ENCODE data around the gene PNLIPRP2.

PNLIPRP2 gene

DNA sequence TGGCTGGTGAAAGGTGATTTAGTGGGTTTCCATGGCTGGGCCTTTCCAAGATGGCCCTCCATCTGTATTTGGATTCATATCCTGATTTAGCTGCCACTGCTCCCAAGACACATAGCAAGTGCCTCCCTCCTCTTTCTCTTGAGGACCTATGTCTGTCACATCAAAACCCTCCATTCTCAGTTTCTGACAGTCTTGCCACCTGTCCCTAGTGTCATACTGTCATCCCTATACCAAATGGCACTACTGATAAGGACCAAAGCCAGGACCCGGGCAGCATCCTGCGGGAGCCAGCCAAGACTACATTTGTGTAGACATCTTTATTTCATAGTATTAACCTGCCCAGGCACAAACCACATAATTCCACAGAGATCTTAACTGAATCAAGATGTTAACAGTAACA, 34.8 kb downstream of the PNLIPRP2 start:
- no peak for DNase-seq (ENCODE audit: low read depth)

- DNase-seq (ENCODE audit: low read depth) = no peak
These were observed 35.3 kb downstream of the PNLIPRP2 start for GRCh38 chr10:116656044-116656443.

DNA sequence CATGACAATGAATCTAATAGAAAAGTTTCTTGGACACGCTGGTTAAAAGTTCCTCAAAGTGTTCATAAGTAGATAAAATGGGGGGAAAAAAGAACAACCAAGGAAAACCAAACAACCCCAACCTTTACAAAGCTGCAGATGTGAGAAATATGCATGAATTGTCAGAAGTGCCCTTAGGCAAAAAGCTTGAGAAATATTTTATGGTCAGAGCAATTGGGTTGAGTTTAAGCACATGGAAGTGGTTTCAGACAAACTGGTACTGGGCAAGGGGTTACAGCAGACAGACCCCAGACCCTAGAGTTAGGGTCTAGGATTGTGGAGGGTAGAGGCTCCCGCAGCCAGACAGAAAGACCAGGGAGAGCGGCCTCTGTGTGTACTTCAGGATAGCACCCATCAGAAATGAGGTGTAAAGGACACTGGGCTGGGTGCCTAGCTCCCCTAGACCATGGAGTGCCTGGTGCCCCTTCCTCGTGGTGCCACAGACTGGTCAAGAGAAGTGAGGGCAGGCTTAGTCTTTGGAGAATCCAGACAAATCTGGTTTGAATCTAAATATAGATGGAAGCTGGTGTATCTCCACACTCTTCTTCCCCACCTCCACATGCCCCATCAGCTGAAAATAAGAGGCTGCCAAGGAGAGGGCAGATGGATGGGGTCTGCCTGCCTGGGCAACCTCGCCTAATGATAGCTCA, 37.3 kb downstream of the PNLIPRP2 start:
- no peak for DNase-seq (ENCODE audit: low read depth)

DNA sequence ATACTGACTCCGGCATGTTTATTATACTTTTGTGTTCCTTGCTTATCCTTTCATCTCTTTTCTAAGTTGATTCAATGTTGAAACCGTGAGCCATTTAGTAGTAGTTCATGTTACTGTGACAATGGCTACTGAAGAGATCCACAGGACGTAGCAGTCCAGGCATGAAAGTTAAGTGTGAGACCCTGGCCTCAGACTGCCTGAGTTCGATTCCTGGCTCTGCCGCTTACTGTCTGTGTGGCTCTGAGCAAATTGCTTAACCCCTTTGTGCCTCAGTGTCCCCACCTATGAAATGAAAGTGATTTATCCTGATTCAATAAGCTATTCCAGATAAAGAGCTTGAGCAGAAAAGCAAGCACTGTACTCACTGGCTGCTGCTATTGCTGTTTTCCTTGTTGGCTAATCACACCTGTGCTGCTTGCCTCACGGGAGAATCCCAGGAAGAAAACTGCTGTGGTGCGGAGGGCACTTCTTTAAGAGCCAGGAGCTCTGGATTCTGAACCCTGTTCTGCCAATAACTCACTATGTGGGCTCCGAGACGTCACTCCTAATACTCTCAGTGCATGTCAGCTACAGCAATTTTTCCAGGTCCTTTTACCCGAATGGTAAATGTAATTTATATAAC, 38.4 kb downstream of the PNLIPRP2 start:
- no peak for DNase-seq (ENCODE audit: low read depth)

DNA sequence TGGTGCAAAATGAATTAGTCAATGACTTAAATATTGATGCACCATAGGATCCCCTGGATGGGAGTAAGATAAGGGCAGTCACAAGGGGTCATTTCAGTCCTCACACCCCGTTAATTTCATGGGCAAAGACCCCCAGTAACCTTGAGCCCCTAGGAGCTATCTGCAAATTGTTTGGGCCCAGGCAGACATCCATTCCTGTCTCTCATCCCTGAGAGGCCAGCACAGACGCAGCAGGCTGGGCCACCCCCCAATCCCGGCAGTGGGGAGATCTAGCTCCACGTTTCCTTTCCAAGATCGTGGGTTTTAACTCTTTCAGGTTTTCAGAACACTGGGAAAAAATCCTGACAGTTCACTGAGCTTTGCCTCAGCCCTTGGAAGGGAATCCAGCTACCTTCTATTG, 40.1 kb downstream of the PNLIPRP2 start:
- DNase-seq (ENCODE audit: low read depth) = no peak

DNA sequence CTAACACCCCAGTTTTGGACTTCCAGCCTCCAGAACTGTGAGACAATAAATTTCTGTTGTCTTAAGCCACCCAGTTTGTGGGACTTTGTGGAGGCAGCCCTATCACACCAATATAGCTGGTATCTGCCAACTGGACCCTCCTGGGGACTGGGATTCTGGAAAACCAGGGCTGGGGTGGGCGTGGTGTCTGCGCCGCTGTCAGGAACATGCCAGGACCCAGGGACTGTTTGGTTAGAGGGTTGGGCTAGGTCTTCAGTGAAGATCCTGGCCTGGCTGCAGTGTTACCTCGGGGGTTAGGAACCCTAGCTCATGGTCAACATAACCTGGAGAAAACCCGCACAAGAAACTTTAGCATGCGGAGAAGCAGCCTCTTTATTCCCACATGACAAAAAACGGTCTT, 42.6 kb downstream of the PNLIPRP2 start:
- no peak for DNase-seq (ENCODE audit: low read depth)

- DNase-seq (ENCODE audit: low read depth) = no peak
These were observed 43.9 kb downstream of the PNLIPRP2 start for GRCh38 chr10:116664631-116665030.

- DNase-seq (ENCODE audit: low read depth) = no peak
These were observed 44.9 kb downstream of the PNLIPRP2 start for GRCh38 chr10:116665541-116666125.

DNA sequence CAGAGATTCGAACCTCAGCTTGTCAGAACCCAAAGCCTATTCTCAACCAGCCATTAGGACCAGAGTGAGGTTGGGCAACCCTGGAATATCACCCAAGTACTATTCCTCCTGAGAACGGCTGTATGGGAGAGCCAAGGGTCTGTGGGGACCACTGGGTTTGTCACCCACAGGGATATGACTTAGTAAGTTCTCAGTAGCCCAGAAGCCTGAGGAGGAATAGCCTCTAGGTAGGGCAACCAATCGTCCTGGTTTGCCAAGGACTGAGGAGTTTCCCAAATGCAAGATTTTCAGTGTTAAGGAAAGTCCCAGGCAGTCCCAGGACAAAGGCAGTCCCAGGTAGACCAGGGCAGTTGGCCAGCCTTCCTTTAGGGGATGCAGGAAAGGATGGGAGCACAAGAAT, 46.7 kb downstream of the PNLIPRP2 start:
- DNase-seq (ENCODE audit: low read depth) = no peak

DNA sequence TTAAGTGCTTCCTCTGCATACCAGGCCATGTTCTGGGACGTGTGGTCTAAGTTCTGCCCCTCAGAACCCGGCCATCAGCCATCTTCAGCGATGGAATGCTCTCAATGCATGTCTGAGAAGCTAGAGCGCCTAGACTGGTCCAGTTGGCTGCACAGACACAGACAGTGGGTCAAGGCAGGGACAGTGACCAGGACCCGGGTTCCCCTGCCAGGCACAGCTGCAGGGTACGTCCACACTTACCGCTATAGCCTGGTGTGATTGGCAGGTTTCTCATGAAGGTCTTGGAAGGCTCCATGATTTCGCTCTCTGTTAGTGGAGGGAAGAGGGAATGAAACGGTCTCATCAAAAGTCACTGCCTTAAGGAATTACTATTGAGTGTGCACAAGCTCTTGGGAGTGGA, 47.3 kb downstream of the PNLIPRP2 start:
- no peak for DNase-seq (ENCODE audit: low read depth)

GRCh38 chr10:116668446-116668845, 47.7 kb downstream of the PNLIPRP2 start:
- DNase-seq (ENCODE audit: low read depth) = no peak

GRCh38 chr10:116669080-116669479, 48.3 kb downstream of the PNLIPRP2 start:
- no peak for DNase-seq (ENCODE audit: low read depth)

DNA sequence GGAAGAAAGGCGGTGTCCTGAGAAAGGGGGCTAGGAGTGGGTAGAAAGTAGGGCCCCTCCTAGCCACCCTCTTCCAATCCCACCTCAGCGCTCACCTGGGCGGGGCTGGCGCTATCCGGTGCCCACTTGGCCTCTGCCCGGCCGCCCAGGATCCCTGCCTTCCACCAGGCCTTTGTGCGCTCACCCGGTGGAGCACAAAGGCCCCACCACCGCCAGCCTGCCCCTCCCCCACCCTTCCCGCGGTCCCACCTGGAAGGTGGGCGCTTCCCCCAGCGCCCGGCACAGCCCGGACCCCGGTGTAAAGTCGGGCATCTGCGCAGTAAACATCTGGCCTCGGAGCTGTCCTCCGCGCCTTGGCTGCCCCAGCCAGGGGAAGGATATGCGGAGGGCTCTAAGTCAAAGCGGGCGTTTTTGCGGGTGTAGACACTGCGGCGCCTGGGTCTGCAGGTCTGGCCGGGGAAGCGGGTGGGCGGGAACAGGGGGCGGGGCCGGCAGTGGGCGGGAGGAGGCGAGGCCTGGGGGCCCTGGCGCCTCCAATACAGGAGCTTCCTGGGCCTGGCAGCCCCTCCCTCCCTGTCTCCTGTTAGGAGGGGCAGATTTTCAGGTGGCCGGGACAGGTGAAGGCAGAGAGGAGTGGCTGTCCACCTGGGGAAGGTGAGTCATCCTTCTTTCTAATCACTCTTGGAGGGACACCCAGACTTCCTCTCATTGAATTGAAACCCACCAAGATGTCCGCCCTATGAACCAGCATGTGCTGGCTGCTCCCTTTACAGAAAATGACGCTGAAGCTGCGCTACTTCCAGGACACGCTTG, 49.3 kb downstream of the PNLIPRP2 start:
- DNase-seq (ENCODE audit: low read depth) = no peak

DNA sequence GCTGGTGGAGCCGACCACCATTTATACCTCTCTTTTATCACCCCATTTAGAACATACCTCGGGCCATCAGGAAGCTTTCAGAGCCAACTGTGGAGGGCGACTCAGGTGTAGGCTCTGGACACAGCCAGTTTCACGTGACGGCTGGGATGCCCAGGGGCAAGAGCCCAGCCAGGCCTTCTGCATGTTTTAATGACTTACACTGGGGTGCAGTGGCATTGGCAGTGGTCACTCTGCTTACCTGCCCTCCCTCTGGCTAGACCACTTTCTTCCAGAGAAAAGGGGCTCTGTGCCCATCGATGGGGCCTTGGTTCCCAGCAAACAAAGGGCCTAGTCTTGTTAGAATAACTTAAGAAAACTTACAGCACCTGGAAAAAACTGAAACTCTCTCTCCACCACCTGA, 50.0 kb downstream of the PNLIPRP2 start:
- DNase-seq (ENCODE audit: low read depth) = no peak

GRCh38 chr10:116671274-116671926, 50.6 kb downstream of the PNLIPRP2 start:
- no peak for DNase-seq (ENCODE audit: low read depth)

- no peak for DNase-seq (ENCODE audit: low read depth)
These were observed 52.1 kb downstream of the PNLIPRP2 start for GRCh38 chr10:116672891-116673290.

- no peak for DNase-seq (ENCODE audit: low read depth)
These were observed 53.1 kb downstream of the PNLIPRP2 start for GRCh38 chr10:116673866-116674265.

DNA sequence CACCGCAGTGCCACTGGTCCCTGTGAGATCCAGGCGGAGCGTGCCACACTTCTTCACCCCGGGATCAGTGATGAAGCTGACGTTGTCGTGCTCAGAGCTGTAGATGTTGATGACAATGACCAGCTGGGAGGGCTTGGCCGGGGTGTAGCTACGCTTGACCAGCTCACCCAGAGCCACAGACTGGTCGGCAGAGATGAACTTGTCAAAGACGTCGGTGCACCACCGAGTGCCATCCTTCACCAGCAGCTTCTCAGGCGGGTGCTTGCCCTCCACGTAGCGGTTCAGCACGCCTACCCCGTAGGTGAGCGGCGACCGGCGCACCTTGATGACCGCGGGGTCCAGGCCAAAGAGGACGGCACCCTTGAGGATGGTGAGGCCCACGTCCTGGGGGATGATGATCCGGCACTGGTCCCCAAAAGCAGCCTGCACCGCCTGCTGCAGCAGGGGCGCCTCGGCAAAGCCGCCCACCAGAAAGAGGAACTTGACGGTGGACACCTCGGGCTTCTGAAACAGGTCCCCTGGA, 54.2 kb downstream of the PNLIPRP2 start:
- no peak for DNase-seq (ENCODE audit: low read depth)

GRCh38 chr10:116676118-116676517, 55.4 kb downstream of the PNLIPRP2 start:
- DNase-seq (ENCODE audit: low read depth) = no peak

DNA sequence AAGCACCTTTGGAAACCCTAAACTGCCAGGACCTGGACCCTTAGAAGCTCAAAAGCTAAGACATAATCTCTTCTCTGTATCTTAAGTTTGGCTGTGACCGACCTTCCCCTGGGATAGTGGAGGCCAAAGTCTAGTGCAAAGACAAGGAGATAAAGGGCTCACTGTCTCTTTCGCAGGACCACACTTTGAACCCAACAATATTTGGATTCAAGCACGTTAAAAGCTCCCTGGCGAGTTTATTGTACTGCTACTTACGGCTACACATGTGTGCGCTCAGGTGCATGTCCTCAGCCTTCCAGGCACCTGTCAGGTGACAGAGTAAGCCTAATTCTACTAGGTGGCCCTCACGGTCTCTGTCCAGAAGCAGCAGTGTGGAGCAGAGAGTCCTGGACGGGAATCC, 55.9 kb downstream of the PNLIPRP2 start:
- no peak for DNase-seq (ENCODE audit: low read depth)

DNA sequence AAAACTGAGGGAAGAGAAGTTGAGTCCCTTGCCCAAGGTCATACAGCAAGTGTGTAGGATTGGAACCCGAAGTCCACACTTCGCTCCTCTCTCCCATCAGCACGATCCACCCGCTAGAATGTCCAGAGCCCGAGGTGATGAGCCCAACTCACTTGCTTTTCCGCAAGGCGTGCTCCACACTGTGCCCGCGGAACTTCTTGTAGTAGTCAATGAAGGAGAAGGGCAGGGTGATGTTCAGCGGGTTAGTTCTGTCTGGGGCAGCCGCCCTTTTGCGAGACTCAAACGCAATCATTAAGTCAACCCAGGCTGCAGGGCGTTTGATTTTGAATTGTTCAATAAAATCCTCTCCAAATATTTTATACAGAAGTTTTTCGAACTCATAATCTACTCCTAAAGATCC, 58.6 kb downstream of the PNLIPRP2 start:
- DNase-seq (ENCODE audit: low read depth) = no peak

DNA sequence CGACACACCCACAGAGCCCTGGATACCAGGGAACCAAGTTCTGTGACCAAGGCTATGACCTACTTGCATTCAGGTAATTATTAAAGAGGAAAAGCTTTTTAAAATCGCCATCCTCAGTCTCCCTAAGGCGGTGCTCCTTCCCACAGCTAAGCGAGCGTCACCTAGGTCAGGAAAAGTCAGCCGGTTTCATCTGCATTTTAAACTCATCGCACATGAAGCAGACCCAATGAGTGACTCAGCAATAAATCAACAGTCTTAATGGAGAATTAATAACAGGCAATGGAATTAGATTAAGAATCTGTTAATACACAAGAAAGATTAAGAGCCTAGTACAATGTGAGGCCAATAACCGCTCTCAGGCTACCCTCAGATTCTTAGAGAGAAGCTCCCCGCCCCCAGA, 62.4 kb downstream of the PNLIPRP2 start:
- no peak for DNase-seq (ENCODE audit: low read depth)
